PC-3 (cell line): ENCODE results near the gene CNIH4.

ENCODE experiments used
- EZH2phosphoT487 ChIP-seq: fragments of 300-600 bp; sonication (generic); IDR thresholded peaks from 2 replicates; pipeline ENCODE4 v1.6.1; 2018; ENCODE audit warnings: mild to moderate bottlenecking, antibody characterized with exemption, low read length, borderline replicate concordance
- TF ChIP-seq, protein P1 (sequence below): fragments of 300-600 bp; sonication (generic); conservative IDR thresholded peaks from 2 replicates; pipeline ENCODE4 v1.5.1; 2017; ENCODE audit warnings: antibody characterized with exemption, low read depth, mild to moderate bottlenecking, low read length

GRCh38 chr1:224406216-224406615, 49.5 kb downstream of the CNIH4 start:
- TF ChIP-seq, protein P1, sequence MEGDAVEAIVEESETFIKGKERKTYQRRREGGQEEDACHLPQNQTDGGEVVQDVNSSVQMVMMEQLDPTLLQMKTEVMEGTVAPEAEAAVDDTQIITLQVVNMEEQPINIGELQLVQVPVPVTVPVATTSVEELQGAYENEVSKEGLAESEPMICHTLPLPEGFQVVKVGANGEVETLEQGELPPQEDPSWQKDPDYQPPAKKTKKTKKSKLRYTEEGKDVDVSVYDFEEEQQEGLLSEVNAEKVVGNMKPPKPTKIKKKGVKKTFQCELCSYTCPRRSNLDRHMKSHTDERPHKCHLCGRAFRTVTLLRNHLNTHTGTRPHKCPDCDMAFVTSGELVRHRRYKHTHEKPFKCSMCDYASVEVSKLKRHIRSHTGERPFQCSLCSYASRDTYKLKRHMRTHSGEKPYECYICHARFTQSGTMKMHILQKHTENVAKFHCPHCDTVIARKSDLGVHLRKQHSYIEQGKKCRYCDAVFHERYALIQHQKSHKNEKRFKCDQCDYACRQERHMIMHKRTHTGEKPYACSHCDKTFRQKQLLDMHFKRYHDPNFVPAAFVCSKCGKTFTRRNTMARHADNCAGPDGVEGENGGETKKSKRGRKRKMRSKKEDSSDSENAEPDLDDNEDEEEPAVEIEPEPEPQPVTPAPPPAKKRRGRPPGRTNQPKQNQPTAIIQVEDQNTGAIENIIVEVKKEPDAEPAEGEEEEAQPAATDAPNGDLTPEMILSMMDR: no peak
- no peak for TF ChIP-seq EZH2phosphoT487
